Right forelimb (tissue), 1 donor: ENCODE results near the gene MXRA7.
"Not testable (repeated sequence)": the region's sequence is repeated elsewhere in the genome, so short reads cannot be mapped to it uniquely, and the experiment has no call there.

Experiments
- DNase-seq: peaks from one replicate; pipeline ENCODE4 v3.0.0-alpha.2; 2018

Gene MXRA7

GRCh38 chr17:76710863-76711611, at the start of gene MXRA7:
MXRA7 (minus strand) TSS chr17:76710965; CDS start chr17:76710946, 19 bp downstream.
- peak; percentile 86 for DNase-seq

- no peak for DNase-seq
These were observed 47.8 kb upstream of the MXRA7 start for GRCh38 chr17:76758570-76758969.

- DNase-seq, result no peak
These were observed 46.5 kb upstream of the MXRA7 start for GRCh38 chr17:76757256-76757655.

GRCh38 chr17:76755285-76755684, 44.5 kb upstream of the MXRA7 start:
- no peak for DNase-seq

- DNase-seq, result no peak
These were observed 42.5 kb upstream of the MXRA7 start for GRCh38 chr17:76753061-76753961.

GRCh38 chr17:76752006-76752405, 41.2 kb upstream of the MXRA7 start:
- DNase-seq, result no peak

- DNase-seq, result no peak
These were observed 40.7 kb upstream of the MXRA7 start for GRCh38 chr17:76751416-76751993.

GRCh38 chr17:76748657-76749056, 37.9 kb upstream of the MXRA7 start:
- no peak for DNase-seq

- DNase-seq, result no peak
These were observed 37.1 kb upstream of the MXRA7 start for GRCh38 chr17:76747716-76748363.

GRCh38 chr17:76745785-76746184, 35.0 kb upstream of the MXRA7 start:
- DNase-seq, result not testable (repeated sequence)

GRCh38 chr17:76744747-76745146, 34.0 kb upstream of the MXRA7 start:
- DNase-seq, result no peak

GRCh38 chr17:76742958-76743357, 32.2 kb upstream of the MXRA7 start:
- no peak for DNase-seq

GRCh38 chr17:76740329-76741118, 29.8 kb upstream of the MXRA7 start:
- DNase-seq, result no peak

- DNase-seq, result not testable (repeated sequence)
These were observed 28.9 kb upstream of the MXRA7 start for GRCh38 chr17:76739568-76740115.

- no peak for DNase-seq
These were observed 27.7 kb upstream of the MXRA7 start for GRCh38 chr17:76738468-76738850.

GRCh38 chr17:76737676-76738467, 27.1 kb upstream of the MXRA7 start, which contains the start of gene MFSD11:
MFSD11 (plus strand) TSS chr17:76738119; CDS start chr17:76738353, 234 bp downstream.
- DNase-seq, result peak; percentile 97

- peak; percentile 100 for DNase-seq
These were observed 26.4 kb upstream of the MXRA7 start, which contains the start of gene SRSF2 for GRCh38 chr17:76737082-76737675. SRSF2 (minus strand) TSS chr17:76737331; CDS start chr17:76737160, 171 bp downstream.

GRCh38 chr17:76736349-76737081, 25.8 kb upstream of the MXRA7 start:
- peak; percentile 86 for DNase-seq

GRCh38 chr17:76735586-76736348, 25.0 kb upstream of the MXRA7 start:
- no peak for DNase-seq
